Activated CD8-positive, alpha-beta memory T cell treated with anti-CD3 and anti-CD28 coated beads for 36 hours (primary cell): ENCODE results near the gene GBF1. TPM values are rescaled to one million over a fixed set of nuclear protein-coding genes. Genes with fewer than 3 reads are reported as not detected.

Source experiments
- CTCF ChIA-PET: fragments of 350-600 bp; sonication (Branson Sonifier 250); formaldehyde crosslinking; loops from one replicate; lab custom pipeline; 2021; ENCODE audit warnings: antibody characterized with exemption; lab: Charles Lee
- POLR2A ChIA-PET: fragments of 350-600 bp; sonication (Branson Sonifier 250); formaldehyde crosslinking; loops from one replicate; lab custom pipeline; 2021; ENCODE audit warnings: antibody characterized with exemption; lab: Charles Lee
- total RNA-seq, 2 experiments: library from RNA; stranded (reverse); gene quantifications; one replicate each; pipeline ENCODE4 v1.2.3, GENCODE V29; 2021

GBF1 gene
- total RNA-seq, 2 experiments from 2014 or later = 34.9 to 36.1 TPM

DNA sequence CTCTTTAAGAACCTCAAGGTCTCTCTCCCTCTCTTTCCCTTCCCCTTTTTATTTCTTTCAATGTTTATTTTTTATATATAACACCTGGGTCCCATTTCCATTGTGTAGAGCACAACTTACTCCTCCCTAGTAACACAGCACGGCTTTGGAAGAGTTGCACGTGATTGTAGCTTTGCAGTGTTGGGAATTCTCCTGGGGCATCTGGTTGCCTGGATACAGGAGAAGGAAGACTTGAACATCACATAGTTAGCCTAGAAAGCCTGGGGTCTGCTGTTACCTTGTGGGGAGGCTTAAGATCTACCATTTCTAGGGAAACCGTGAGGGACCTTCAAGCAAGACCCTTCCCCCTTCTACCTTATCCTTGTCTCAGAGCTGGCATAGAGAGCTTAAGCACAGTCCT lies 109.1 kb downstream of the GBF1 start:
- ChIA-PET CTCF (interaction anchor here (0.5 to 15.4 kb wide), 5 partner anchors 42 to 630 kb away, joined by 3 to 272 read pairs (median 4); partner anchors contain the start of gene GBF1), POLR2A (no interaction called here)

- ChIA-PET POLR2A (interaction anchor here (1.3 kb wide), 1 partner anchor 128 kb away, joined by 4 read pairs; no protein-coding TSS in a partner anchor), CTCF (interaction anchor here (0.8 to 15.4 kb wide), 7 partner anchors 9 to 135 kb away, joined by 3 to 272 read pairs (median 3); no protein-coding TSS in a partner anchor)
Measured at GRCh38 chr10:102358712-102359382, 113.5 kb downstream of the GBF1 start.

- POLR2A ChIA-PET = no interaction called here
- CTCF ChIA-PET = interaction anchor here (1.3 to 2.2 kb wide), 2 partner anchors 16 to 137 kb away, joined by 3 to 7 read pairs; no protein-coding TSS in a partner anchor
Measured at GRCh38 chr10:102367441-102367840, 122.1 kb downstream of the GBF1 start.

DNA sequence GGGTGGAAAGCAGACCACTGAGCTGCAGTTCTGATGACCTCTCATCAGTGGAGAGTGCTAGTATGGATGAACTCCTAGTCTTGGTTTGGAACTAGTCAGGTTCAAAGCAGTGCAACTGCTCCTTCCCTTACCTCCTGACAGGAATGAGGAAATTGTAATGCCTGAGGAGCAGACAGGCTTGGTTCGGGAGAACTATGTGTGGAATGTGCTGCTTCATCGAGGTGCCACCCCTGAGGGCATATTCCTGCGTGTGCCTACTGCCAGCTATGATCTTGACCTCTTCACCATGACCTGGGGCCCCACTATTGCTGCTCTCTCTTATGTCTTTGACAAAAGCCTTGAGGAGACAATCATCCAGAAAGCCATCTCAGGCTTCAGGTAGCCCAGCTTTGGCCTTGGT lies 122.7 kb downstream of the GBF1 start:
- ChIA-PET POLR2A (no interaction called here), CTCF (interaction anchor here (0.8 to 2.2 kb wide), 4 partner anchors 31 to 220 kb away, joined by 3 to 7 read pairs (median 4); no protein-coding TSS in a partner anchor)

DNA sequence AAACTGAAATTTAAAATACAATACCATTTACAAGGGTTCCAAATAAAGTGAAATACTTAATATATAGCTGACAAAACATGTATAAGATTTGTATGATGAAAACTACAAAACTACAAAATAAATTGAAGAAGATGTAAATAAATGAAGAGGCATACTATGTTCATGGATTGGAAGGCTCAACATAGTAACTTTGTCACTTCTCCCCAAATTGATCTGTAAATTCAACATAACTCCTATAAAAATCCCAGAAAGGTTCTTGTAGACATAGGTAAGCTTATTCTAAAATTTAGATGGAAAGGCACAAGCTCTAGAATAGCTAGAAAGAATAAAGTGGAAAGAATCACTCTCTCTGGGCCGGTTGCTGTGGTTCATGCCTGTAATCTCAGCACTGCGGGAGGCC lies 126.0 kb downstream of the GBF1 start:
- ChIA-PET POLR2A (interaction anchor here (0.6 to 0.7 kb wide), 2 partner anchors 28 to 33 kb away, joined by 3 to 9 read pairs; no protein-coding TSS in a partner anchor), CTCF (interaction anchor here (0.6 kb wide), 1 partner anchor 217 kb away, joined by 3 read pairs; no protein-coding TSS in a partner anchor)

GRCh38 chr10:102375250-102375649 lies 129.9 kb downstream of the GBF1 start:
- ChIA-PET CTCF (no interaction called here), POLR2A (no interaction called here)

- ChIA-PET CTCF (interaction anchor here (1.4 kb wide), 1 partner anchor 24 kb away, joined by 3 read pairs; no protein-coding TSS in a partner anchor), POLR2A (no interaction called here)
Measured at GRCh38 chr10:102375867-102376266, 130.5 kb downstream of the GBF1 start.

DNA sequence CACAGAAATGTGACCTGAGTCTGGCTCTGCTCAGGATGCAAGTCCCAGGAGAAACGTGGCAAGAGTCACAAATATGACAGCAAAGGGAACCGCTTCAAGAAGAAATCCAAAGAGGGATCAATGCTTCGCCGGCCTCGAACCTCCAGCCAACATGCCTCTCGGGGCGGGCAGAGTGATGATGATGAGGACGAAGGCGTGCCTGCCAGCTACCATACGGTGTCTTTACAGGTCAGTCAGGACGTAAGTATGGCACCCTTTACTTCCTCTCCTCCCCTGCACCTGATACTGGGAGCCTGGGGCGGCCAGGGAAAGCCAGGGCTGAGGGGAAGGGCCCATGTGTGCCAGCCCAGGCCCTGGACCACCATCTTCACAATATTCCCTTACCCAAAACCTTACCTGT lies 131.6 kb downstream of the GBF1 start:
- POLR2A ChIA-PET = no interaction called here
- CTCF ChIA-PET = interaction anchor here (1.4 kb wide), 1 partner anchor 23 kb away, joined by 3 read pairs; no protein-coding TSS in a partner anchor

DNA sequence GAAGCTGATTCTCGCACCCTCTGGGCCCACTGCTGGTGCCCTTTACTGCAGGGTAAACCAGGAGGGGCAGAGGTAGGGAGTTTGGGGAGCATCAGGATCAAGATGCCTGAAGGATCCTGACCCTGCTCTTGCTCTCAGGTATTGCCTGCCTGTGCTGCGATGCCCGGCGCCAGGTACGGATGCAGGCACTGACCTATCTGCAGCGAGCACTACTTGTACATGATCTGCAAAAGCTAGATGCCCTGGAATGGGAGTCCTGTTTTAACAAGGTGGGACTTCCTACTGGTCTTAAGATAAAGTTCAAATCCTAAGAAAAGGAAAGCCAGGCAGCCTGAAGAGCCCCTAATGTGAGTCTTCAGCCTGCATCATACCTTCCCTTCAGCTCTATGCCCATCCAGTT lies 134.1 kb downstream of the GBF1 start:
- ChIA-PET POLR2A (no interaction called here), CTCF (no interaction called here)

- ChIA-PET POLR2A (no interaction called here), CTCF (interaction anchor here (0.8 kb wide), 1 partner anchor 11 kb away, joined by 3 read pairs; no protein-coding TSS in a partner anchor)
Measured at GRCh38 chr10:102381983-102382382, 136.7 kb downstream of the GBF1 start.

- CTCF ChIA-PET = no interaction called here
Measured at GRCh38 chr10:102382871-102383270, 137.5 kb downstream of the GBF1 start.

GRCh38 chr10:102384053-102384452 lies 138.7 kb downstream of the GBF1 start:
- CTCF ChIA-PET = interaction anchor here (1.1 to 1.6 kb wide), 3 partner anchors 10 to 95 kb away, joined by 5 to 7 read pairs (median 6); no protein-coding TSS in a partner anchor
- POLR2A ChIA-PET = interaction anchor here (1.2 kb wide), 1 partner anchor 10 kb away, joined by 4 read pairs; no protein-coding TSS in a partner anchor

More at GRCh38 chr10:102382871-102383270, 137.5 kb downstream of the GBF1 start:
- POLR2A ChIA-PET = no interaction called here

GRCh38 chr10:102384606-102385429 lies 139.5 kb downstream of the GBF1 start:
- CTCF ChIA-PET = interaction anchor here (1.1 to 1.6 kb wide), 4 partner anchors 9 to 199 kb away, joined by 3 to 7 read pairs (median 6); no protein-coding TSS in a partner anchor

DNA sequence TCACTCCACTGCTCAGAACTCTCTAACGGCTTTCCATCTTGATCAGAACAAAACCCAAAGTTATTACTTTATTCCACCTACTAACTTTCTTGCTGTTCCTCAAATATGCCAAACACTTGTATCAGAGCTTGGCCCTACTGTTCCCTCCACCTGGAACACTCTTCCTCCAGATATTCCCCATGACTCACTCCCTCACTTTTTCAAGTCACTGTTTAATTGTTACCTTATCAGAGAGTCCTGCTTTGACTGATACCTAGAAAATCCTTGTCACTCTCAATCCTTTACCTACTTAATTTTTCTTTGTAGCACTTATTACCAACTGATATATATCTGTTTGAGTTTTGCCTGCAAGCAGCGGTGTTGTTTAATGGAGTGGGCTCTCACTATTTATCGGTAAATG lies 144.6 kb downstream of the GBF1 start:
- POLR2A ChIA-PET = no interaction called here
- CTCF ChIA-PET = interaction anchor here (0.6 to 1.5 kb wide), 3 partner anchors 160 to 1907 kb away, joined by 3 to 7 read pairs (median 4); no protein-coding TSS in a partner anchor

More at GRCh38 chr10:102384606-102385429, 139.5 kb downstream of the GBF1 start:
- POLR2A ChIA-PET = interaction anchor here (1.2 kb wide), 1 partner anchor 9 kb away, joined by 4 read pairs; no protein-coding TSS in a partner anchor

- POLR2A ChIA-PET = no interaction called here
- CTCF ChIA-PET = interaction anchor here (2.2 to 3.3 kb wide), 2 partner anchors 87 to 162 kb away, joined by 10 to 14 read pairs; no protein-coding TSS in a partner anchor
Measured at GRCh38 chr10:102392306-102392705, 147.0 kb downstream of the GBF1 start.

- POLR2A ChIA-PET = interaction anchor here (0.6 to 2.9 kb wide), 5 partner anchors 9 to 253 kb away, joined by 3 to 23 read pairs (median 6); partner anchors contain the start of genes C10orf95 and FBXL15
- CTCF ChIA-PET = interaction anchor here (0.6 to 8.4 kb wide), 25 partner anchors 9 to 500 kb away, joined by 3 to 52 read pairs (median 5); partner anchors contain the start of genes ARL3, C10orf95, CUEDC2 and FBXL15
Measured at GRCh38 chr10:102393411-102394078, 148.2 kb downstream of the GBF1 start.

DNA sequence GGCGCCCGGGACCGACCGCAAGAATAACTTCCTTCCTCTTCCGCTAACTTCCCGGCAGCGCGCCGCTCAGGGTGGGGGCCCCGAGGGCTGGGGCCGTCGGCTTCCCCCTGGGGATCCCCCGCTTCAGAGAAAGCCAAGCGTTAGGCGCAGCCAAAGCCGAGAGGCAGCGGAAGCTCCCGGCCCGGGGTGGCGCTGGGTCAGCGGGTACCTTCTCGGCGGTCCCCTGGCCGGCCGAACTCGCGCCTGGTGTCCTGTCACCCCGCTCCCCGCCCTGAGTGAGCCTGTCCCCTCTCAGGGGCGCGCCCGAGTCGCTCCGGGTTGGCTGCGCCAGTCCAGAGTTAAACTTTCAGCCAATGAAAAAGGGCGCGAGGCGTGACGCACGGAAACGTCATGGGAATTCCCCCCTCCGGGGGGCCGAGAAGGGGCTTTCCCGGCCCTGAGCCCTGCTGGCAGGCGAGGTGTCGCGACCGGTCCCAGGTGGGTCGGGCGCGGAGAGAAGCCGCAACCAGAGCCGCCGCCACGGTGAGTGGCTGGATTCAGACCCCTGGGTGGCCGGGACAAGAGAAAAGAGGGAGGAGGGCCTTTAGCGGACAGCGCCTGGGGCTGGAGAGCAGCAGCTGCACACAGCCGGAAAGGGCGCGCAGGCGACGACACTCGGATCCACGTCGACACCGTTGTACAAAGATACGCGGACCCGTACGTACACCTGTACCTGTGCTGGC lies 148.9 kb downstream of the GBF1 start:
- POLR2A ChIA-PET = interaction anchor here (1.4 to 2.9 kb wide), 6 partner anchors 10 to 252 kb away, joined by 4 to 23 read pairs (median 10); partner anchors contain the start of genes C10orf95 and FBXL15
- CTCF ChIA-PET = interaction anchor here (0.6 to 8.4 kb wide), 26 partner anchors 8 to 320 kb away, joined by 3 to 52 read pairs (median 5); partner anchors contain the start of genes ARL3, C10orf95, CUEDC2 and FBXL15
